Gastrocnemius medialis (tissue), 4 donors: ENCODE results near the gene IL6ST. TPM values are rescaled to one million over a fixed set of nuclear protein-coding genes. Genes with fewer than 3 reads are reported as not detected.
"Not testable (repeated sequence)": the region's sequence is repeated elsewhere in the genome, so short reads cannot be mapped to it uniquely, and the experiment has no call there.

Experiments
- ATAC-seq, 2 donors: fragments of 150-250 bp; one replicate each; pipeline ENCODE4 v1.9.1; 2016
- DNase-seq, 2 donors: peaks; one replicate each; pipeline ENCODE4 v3.0.0-alpha.2; 2019
- H3K27ac ChIP-seq, 4 donors: fragments of 200-600 bp; sonication (generic); 1 replicate in 1 of 4; 2 replicates in 3 of 4; pipeline ENCODE4 v1.5.1; 2016 to 2018; ENCODE audit warnings: mild to moderate bottlenecking in 2 of 4, moderate library complexity in 1 of 4
- H3K27me3 ChIP-seq, 3 donors: fragments of 200-600 bp; sonication (generic) in 2 of 3; 1 replicate in 1 of 3; 2 replicates in 2 of 3; pipeline versions ENCODE4 v1.5.1 to v1.6.0; 2016 to 2019; ENCODE audit warnings: mild to moderate bottlenecking in 1 of 3, moderate library complexity in 1 of 3
- H3K36me3 ChIP-seq, 2 donors: fragments of 200-600 bp; sonication (generic) in 1 of 2; one replicate each; pipeline ENCODE4 v1.5.1; 2017 to 2018
- H3K4me1 ChIP-seq, 2 donors: fragments of 200-600 bp; sonication (generic) in 1 of 2; one replicate each; pipeline ENCODE4 v1.5.1; 2016 to 2017; ENCODE audit warnings: mild to moderate bottlenecking in 2 of 2
- H3K4me3 ChIP-seq, 4 donors: fragments of 200-600 bp; sonication (generic) in 3 of 4; 1 replicate in 1 of 4; 2 replicates in 3 of 4; pipeline ENCODE4 v1.5.1; 2016 to 2019; ENCODE audit warnings: mild to moderate bottlenecking in 2 of 4
- H3K9me3 ChIP-seq, 3 donors: fragments of 200-600 bp; sonication (generic) in 2 of 3; 1 replicate in 1 of 3; 2 replicates in 2 of 3; pipeline ENCODE4 v1.5.1; 2016 to 2019
- CTCF ChIP-seq, 5 experiments: fragments of 450-650 bp in 3 of 5; fragments of 200-600 bp in 2 of 5; sonication (generic) in 2 of 5; IDR thresholded peaks in 4 of 5; conservative IDR thresholded peaks in 1 of 5; 1 replicate in 4 of 5; 2 replicates in 1 of 5; pipeline ENCODE4 v1.5.1; 2016 to 2019; ENCODE audit warnings: antibody characterized with exemption in 5 of 5, mild to moderate bottlenecking in 3 of 5, moderate library complexity in 3 of 5
- POLR2A ChIP-seq, 2 donors: fragments of 450-650 bp; IDR thresholded peaks; one replicate each; pipeline ENCODE4 v1.6.1; 2017; ENCODE audit warnings: antibody characterized with exemption in 2 of 2, mild to moderate bottlenecking in 2 of 2, moderate library complexity in 2 of 2
- in situ Hi-C, 4 donors: fragments of 200-750 bp; cut with MboI; loops; one replicate each; pipeline versions ENCODE4 v1.15.0 to v1.8.0; 2017; ENCODE audit warnings: low sequenced_read_pairs in 4 of 4
- intact Hi-C: fragments of 100-400 bp; cut with DNase I; formaldehyde crosslinking; loops from one replicate; pipeline ENCODE4 v1.15.1; 2023; ENCODE audit warnings: low total_unique reads
- total RNA-seq, 4 donors: library from RNA; depleted of rRNA; stranded (reverse); fragments of >200 nt; gene quantifications; one replicate each; pipeline versions ENCODE4 v1.1.0 to v1.2.3, GENCODE V29; 2016

Gene IL6ST
- total RNA-seq, 4 donors from 2014 or later: 128 to 228 (median 167) TPM

GRCh38 chr5:56004874-56005273 is 10.1 kb upstream of the IL6ST start:
- no peak for DNase-seq

GRCh38 chr5:56003679-56004078 is 8.9 kb upstream of the IL6ST start:
- intact Hi-C loops (no loop called here), in situ Hi-C loops (no loop called here)
- TF ChIP-seq POLR2A (IDR thresholded peaks at IDR 0.05) (no peak), CTCF (IDR thresholded peaks at IDR 0.05 in 4 of 5, conservative IDR thresholded peaks at IDR 0.05 in 1 of 5) (no peak)
- ATAC-seq (peak; percentile 98 to 99), DNase-seq (peak; percentile 72 to 88)
- H3K9me3 ChIP-seq: peaks cover 0 to 2% (median 0%) of the 10 kb centered on the region in 3 donors
- no peaks in the 10 kb centered on the region for H3K36me3 ChIP-seq
- H3K27me3 ChIP-seq: no peaks in the 10 kb centered on the region
- peak overlapping the region; percentile 72 to 85 (median 80) for H3K27ac ChIP-seq
- H3K4me3 ChIP-seq: no peak overlapping the region
- H3K4me1 ChIP-seq: peaks cover 0 to 13% of the 10 kb centered on the region in 2 donors

More at GRCh38 chr5:56004874-56005273, 10.1 kb upstream of the IL6ST start:
- H3K4me3 ChIP-seq: no peak overlapping the region
- no peak for TF ChIP-seq POLR2A (IDR thresholded peaks at IDR 0.05)
- no peak for TF ChIP-seq CTCF (IDR thresholded peaks at IDR 0.05 in 4 of 5, conservative IDR thresholded peaks at IDR 0.05 in 1 of 5)
- peaks cover 0 to 2% (median 0%) of the 10 kb centered on the region in 3 donors for H3K9me3 ChIP-seq
- H3K4me1 ChIP-seq: peaks cover 0 to 17% of the 10 kb centered on the region in 2 donors
- in situ Hi-C loops (no loop called here), intact Hi-C loops (no loop called here)
- no peaks in the 10 kb centered on the region for H3K27me3 ChIP-seq
- peak overlapping the region in 1 of 4 donors; percentile 85 for H3K27ac ChIP-seq
- H3K36me3 ChIP-seq: no peaks in the 10 kb centered on the region
- no peak for ATAC-seq

GRCh38 chr5:56003179-56003578 is 8.4 kb upstream of the IL6ST start:
- peak overlapping the region; percentile 72 to 85 (median 80) for H3K27ac ChIP-seq
- DNase-seq (peak; percentile 37 to 81), ATAC-seq (peak; percentile 59 to 86)
- no peak for TF ChIP-seq CTCF (IDR thresholded peaks at IDR 0.05 in 4 of 5, conservative IDR thresholded peaks at IDR 0.05 in 1 of 5)
- no peak for TF ChIP-seq POLR2A (IDR thresholded peaks at IDR 0.05)
- peaks cover 0 to 2% (median 0%) of the 10 kb centered on the region in 3 donors for H3K9me3 ChIP-seq
- in situ Hi-C loops (no loop called here), intact Hi-C loops (no loop called here)
- no peaks in the 10 kb centered on the region for H3K36me3 ChIP-seq
- H3K27me3 ChIP-seq: no peaks in the 10 kb centered on the region
- H3K4me1 ChIP-seq: peaks cover 0 to 10% of the 10 kb centered on the region in 2 donors
- no peak overlapping the region for H3K4me3 ChIP-seq

GRCh38 chr5:56002303-56002702 is 7.5 kb upstream of the IL6ST start:
- no peak for TF ChIP-seq POLR2A (IDR thresholded peaks at IDR 0.05)
- Histone ChIP-seq H3K27ac (peak overlapping the region in 2 of 4 donors; percentile 85), H3K27me3 (no peaks in the 10 kb centered on the region), H3K4me3 (no peak overlapping the region), H3K9me3 (peaks cover 0 to 2% (median 0%) of the 10 kb centered on the region in 3 donors), H3K4me1 (peaks cover 0 to 10% of the 10 kb centered on the region in 2 donors), H3K36me3 (no peaks in the 10 kb centered on the region)
- in situ Hi-C loops: no loop called here
- ATAC-seq: no peak
- DNase-seq: no peak
- intact Hi-C loops: no loop called here

- H3K9me3 ChIP-seq, DNase-seq, H3K27me3 ChIP-seq, ATAC-seq, H3K27ac ChIP-seq, H3K4me3 ChIP-seq, intact Hi-C loops, in situ Hi-C loops, H3K36me3 ChIP-seq: not testable (repeated sequence)
- H3K4me1 ChIP-seq: peaks cover 7 to 22% of the 10 kb centered on the region in 2 donors
Measured at GRCh38 chr5:56000221-56000620, 5.5 kb upstream of the IL6ST start.

GRCh38 chr5:55998966-55999365 is 4.2 kb upstream of the IL6ST start:
- ATAC-seq (no peak), DNase-seq (no peak)
- no peak overlapping the region for H3K27ac ChIP-seq
- no peak overlapping the region for H3K4me3 ChIP-seq
- in situ Hi-C loops (loop anchor here in 3 of 4 donors (25.0 kb wide), 2 partner anchors 188 to 1188 kb away; no protein-coding TSS in a partner anchor), intact Hi-C loops (loop anchor here (10.0 kb wide), 1 partner anchor 574 kb away; no protein-coding TSS in a partner anchor)
- no peaks in the 10 kb centered on the region for H3K36me3 ChIP-seq
- H3K9me3 ChIP-seq: peaks cover 0 to 2% (median 0%) of the 10 kb centered on the region in 3 donors
- peaks cover 7 to 15% of the 10 kb centered on the region in 2 donors for H3K4me1 ChIP-seq
- no peaks in the 10 kb centered on the region for H3K27me3 ChIP-seq
- no peak for TF ChIP-seq POLR2A (IDR thresholded peaks at IDR 0.05)
- TF ChIP-seq CTCF (IDR thresholded peaks at IDR 0.05 in 4 of 5, conservative IDR thresholded peaks at IDR 0.05 in 1 of 5): no peak
